ENCODE results near the gene DPP6.

DPP6 gene

GRCh38 chr7:154441811-154442210, 389.6 kb downstream of the DPP6 start:
- TF ChIP-seq, protein P1, sequence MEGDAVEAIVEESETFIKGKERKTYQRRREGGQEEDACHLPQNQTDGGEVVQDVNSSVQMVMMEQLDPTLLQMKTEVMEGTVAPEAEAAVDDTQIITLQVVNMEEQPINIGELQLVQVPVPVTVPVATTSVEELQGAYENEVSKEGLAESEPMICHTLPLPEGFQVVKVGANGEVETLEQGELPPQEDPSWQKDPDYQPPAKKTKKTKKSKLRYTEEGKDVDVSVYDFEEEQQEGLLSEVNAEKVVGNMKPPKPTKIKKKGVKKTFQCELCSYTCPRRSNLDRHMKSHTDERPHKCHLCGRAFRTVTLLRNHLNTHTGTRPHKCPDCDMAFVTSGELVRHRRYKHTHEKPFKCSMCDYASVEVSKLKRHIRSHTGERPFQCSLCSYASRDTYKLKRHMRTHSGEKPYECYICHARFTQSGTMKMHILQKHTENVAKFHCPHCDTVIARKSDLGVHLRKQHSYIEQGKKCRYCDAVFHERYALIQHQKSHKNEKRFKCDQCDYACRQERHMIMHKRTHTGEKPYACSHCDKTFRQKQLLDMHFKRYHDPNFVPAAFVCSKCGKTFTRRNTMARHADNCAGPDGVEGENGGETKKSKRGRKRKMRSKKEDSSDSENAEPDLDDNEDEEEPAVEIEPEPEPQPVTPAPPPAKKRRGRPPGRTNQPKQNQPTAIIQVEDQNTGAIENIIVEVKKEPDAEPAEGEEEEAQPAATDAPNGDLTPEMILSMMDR (IDR thresholded peaks at IDR 0.05; ENCODE audit: low read depth, low read length, missing control alignments), result no peak
- no peak overlapping the region for H3K4me3 ChIP-seq (ENCODE audit: low read depth, low read length)
- DNase-seq (ENCODE audit: low read depth), result no peak

DNA sequence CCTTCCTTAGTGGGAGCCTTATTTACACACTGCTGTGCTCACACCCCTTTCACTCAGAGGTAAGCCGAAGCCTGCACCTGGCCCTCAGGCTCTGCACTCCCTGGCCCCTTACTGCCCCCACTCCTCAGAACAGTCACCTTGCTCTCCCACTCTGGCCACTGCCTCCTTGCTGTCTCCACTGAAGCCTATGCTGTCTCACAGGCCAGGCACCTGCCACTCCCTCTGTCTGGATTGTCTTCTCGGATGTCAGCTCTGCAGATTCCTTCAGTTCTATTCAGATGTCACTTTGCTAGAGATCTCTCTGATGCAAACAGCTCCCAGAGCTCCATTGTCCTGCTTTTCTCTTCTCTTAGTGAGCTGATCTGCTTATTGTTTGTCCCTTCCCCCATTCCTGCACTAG, 390.7 kb downstream of the DPP6 start:
- no peak overlapping the region for H3K4me3 ChIP-seq (ENCODE audit: low read depth, low read length)
- TF ChIP-seq, protein P1 (IDR thresholded peaks at IDR 0.05; ENCODE audit: low read depth, low read length, missing control alignments), result no peak
- DNase-seq (ENCODE audit: low read depth), result no peak

DNA sequence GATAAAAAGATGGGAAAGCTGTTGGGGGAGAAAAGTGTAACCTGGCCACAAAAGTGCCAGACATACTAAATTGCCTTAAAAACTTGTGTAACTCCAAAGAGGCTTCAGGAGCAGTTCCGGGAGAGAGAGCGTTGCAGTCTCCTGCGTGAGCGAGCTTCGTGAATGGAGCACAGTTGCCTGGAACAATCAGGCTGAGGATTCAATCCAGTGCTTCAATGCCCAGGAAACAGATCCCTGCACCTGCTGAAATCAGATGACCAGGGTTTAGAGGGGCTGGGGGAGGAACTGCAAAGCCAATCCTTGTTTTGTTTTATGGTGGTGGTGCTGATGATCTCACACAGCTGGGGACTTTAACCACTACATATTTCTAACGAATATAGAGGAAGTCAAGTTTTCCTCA, 398.3 kb downstream of the DPP6 start:
- no peak for DNase-seq (ENCODE audit: low read depth)
- TF ChIP-seq, protein P1 (IDR thresholded peaks at IDR 0.05; ENCODE audit: low read depth, low read length, missing control alignments), result no peak
- no peak overlapping the region for H3K4me3 ChIP-seq (ENCODE audit: low read depth, low read length)

GRCh38 chr7:154451480-154452457, 399.6 kb downstream of the DPP6 start:
- TF ChIP-seq, protein P1 (IDR thresholded peaks at IDR 0.05; ENCODE audit: low read depth, low read length, missing control alignments), result no peak
- H3K4me3 ChIP-seq (ENCODE audit: low read depth, low read length), result no peak overlapping the region
- DNase-seq (ENCODE audit: low read depth), result no peak

DNA sequence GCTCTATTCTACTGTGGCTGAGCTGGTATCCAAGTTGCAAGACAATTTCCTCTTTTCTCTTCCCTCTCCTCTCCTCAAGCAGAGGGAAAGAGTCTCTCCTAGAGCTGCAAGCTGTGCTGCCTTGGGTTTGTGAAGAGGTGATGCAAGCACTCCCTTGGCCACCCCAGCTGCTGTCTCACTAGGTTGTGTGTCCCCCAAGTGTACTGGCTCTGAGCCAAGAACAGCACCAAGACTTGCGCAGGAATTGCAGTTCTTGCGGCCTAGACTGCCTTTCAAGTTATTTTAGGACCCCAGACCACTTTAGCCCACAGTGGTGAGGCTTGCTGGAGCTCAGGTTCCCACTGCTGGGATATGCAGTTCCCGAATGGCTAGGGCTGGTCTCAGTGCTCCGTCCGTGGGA, 411.6 kb downstream of the DPP6 start:
- DNase-seq (ENCODE audit: low read depth), result no peak
- TF ChIP-seq, protein P1 (IDR thresholded peaks at IDR 0.05; ENCODE audit: low read depth, low read length, missing control alignments), result no peak
- no peak overlapping the region for H3K4me3 ChIP-seq (ENCODE audit: low read depth, low read length)

DNA sequence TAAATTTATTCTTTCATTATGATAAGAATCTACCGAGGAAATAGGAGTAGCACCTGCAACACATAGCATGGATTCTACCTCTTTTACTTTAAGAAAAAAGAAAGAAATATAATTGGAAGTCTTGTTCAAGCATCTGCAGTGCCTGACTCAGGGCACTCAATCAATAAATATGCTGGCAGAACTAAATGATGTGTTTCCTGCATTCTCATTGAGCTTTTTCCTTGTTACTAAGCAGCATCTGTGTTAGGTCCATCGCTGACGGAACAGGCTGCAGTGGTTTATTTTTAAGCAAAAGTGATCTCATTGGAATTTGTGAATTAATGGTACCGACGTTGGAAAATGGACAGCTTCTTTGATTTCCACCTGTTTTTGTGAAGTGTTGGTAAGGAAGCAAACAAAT, 417.5 kb downstream of the DPP6 start:
- TF ChIP-seq, protein P1 (IDR thresholded peaks at IDR 0.05; ENCODE audit: low read depth, low read length, missing control alignments), result no peak
- no peak overlapping the region for H3K4me3 ChIP-seq (ENCODE audit: low read depth, low read length)
- no peak for DNase-seq (ENCODE audit: low read depth)

DNA sequence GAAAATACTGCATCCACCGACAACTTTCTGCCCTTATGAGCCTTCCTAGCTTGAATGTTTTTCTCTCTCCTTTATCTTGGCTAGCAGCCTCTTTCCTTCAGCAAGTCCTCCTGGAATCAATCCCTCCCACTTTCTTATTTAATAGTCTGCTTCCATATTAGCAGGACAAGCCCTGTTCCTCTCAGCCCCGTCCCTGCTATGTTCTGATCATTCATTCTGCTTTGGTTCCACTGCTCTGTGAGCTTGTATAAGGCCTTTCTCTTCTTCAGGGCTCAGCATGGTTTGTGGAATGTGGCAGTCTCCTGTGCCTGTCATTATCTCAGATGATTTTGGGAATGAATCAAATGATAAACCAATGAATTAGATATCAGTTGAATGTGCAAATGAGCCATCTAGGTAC, 420.1 kb downstream of the DPP6 start:
- TF ChIP-seq, protein P1 (IDR thresholded peaks at IDR 0.05; ENCODE audit: low read depth, low read length, missing control alignments), result no peak
- no peak for DNase-seq (ENCODE audit: low read depth)
- H3K4me3 ChIP-seq (ENCODE audit: low read depth, low read length), result no peak overlapping the region
